ENCODE data around the gene PHACTR3. TPM values are rescaled to one million over a fixed set of nuclear protein-coding genes. Genes with fewer than 3 reads are reported as not detected.

The PHACTR3 gene
- total RNA-seq, 1 experiment from 2014 or later, result 0.06 TPM

DNA sequence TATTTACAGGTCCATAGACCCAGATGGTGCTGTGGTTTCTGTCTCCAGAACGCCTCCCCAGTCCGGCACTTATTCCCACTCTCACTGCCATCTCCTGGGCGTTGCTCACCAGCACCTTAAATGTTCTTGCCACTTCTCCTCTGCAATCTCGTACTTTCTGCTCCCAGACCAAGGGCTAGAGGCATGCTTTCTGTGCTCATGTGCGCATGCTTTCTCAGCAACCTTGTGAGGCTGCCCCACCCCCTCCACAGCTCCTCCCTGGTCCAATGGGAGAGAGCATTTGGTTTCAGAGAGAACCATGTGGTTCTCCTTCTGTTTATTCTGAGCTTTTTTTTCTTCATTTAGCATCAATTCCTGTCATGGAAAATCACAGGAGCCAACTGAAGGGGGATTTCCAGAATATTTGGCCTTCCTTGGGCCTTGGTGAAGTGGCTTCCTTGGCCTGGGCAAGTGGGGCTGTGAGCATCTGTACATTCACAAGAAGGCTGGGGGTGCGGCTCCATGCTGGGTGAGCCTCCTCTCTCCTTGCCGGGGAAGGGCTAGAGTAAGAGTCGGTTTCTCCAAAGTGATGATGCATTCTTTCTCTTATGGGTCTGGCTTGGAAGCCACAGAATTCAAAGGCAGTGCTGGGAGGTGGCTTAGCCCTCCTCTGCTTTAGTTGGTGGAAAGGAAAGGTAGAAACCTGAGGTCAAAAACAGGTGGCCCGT, 66.6 kb downstream of the PHACTR3 start:
- DNase-seq (ENCODE audit: low read depth), result no peak

DNA sequence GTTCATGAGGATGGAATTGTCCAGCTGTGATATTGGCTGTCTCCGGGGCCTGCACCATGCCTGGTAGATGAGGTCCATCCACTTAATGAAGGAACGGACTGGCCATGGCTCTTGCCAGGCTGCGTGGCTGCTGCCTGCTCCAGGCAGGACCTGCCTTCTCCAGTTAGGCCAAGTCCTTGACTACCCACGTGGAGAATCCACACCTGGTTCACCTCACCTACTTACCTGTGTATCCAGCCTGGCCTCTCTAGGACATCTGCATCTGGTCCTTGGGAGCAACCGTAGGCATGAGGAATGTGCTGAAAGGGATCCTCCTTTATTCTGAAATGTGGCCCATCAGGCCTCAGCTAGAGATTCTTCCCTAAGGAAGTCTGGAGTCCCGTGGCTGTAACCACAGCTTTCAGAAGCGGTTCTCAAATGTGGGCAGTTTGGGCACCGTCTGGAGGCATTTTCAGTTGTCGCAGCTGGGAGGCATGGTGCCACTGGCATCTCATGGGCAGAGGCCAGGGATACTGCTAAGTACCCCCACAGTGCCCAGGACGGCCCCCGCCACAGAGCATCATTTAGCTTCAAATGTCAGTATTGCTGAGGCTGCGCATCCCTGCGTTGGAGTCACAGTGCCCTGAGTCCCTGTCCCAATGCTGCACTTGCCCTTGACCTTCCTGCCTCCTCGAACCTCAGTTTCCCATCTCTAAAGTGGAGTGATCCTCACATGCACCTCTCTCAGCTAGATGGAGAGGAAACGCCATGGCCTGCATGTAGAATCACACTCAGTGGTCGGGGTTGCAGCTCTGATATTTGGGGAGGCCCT, 67.5 kb downstream of the PHACTR3 start:
- DNase-seq (ENCODE audit: low read depth), result no peak

DNA sequence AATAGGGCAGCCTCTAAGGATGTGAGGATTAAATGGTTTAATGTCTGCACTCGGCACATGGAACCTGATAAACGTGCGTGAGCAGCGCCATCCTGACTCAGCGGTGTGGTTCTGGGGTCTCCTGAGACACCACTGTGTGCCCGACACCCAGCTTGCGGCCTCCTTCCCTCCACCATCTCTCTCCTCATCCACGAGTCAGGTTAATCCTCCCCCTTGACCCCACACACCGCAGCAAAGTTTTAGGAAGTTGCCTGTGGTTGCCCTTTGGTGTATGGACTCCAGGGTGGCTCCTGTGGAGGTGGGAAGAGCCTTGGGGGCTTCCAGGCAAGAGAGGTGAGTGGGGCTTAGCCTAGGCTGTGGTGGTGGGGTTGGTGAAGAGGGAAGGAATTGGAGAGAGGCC, 68.2 kb downstream of the PHACTR3 start:
- DNase-seq (ENCODE audit: low read depth), result no peak

DNA sequence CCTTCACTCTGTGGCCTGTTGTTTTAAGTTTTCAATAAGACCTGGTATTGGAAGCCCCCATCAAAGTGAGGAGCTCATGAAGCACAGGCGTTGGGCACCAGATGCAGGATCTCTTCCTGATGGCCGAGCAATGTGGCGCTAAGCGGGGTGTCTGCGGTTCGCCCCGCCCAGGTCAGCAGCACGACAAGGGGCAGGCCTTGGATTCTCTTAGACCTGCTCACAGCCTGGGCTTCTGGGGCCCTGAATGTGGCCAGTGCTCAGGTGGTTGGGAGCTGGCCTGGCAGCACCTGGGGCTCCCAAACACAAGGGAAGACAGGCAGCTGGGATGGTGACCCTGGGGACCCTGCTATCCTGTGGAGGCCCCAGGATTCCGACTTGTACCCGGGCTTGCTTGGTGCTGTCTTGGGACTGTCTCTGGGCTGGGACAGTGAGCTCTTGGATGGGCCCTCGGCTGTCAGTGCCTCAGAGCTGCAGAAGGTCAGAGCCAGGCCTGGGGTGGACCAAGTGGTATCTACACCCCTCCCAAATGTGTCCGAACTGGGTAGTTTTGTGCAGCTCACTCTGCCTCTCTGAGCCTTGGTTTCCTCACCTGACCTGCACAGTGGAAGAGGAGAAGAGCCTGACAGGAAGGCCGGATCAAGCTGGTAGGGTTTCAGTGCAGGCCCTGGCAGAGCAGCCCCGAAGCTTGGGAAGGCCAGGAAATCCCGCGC, 69.1 kb downstream of the PHACTR3 start:
- DNase-seq (ENCODE audit: low read depth), result no peak

DNA sequence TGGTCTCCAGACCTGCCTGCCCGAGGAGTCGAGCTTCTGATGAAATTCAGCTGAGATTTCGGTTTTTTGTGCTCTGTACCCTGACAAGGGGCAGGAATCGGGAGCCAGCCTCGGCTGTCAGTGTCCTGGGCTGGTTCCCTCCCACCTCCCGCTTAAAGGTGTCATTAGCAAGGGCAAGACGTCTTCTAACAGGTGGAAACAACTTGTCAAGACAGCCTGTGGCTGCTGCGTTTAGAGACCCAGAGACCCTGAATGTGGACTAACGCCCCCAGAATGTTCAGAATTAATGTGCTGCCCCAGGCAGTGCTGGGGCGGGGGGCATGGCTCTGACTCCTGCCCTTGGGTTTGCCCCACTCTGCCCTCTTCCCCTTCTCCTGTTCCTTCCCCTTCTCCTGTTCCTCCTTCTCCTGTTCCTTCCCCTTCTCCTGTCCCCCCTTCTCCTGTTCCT, 69.7 kb downstream of the PHACTR3 start:
- DNase-seq (ENCODE audit: low read depth), result no peak

DNA sequence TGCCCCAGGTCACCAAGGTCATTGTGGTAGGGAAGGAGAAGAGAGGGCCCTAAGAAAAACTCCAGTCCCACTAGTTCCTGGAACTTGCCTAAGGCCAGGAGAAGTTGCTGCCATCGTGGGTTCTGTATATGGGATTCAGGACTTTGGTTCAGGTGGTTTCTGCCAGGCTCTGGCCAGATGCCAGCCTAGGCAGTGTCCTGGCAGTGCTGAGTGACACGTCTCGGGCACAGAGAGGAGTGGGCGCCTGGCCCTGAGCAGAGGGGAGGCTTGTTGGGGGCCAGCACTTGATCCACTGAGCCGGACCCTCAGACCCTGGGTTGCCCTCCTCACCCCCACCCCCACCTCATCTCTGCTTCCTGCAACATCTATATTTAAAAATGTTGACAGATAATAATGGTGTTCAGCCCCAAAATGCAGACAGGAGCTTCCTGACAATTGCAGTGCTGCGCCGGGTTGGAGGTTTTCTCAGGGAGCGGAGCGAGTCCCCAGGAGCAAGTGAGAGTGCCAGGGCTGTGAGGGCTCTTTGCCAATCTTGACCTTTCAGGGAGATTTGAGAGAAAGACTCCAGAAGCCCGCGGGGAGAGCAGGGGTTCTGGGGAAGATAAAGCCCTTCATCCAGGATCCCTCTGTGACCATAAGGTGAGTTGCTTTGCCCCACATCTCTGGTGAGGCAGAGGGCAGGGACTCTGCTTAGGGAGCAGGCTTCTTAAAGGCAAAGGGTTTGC, 71.9 kb downstream of the PHACTR3 start:
- no peak for DNase-seq (ENCODE audit: low read depth)

DNA sequence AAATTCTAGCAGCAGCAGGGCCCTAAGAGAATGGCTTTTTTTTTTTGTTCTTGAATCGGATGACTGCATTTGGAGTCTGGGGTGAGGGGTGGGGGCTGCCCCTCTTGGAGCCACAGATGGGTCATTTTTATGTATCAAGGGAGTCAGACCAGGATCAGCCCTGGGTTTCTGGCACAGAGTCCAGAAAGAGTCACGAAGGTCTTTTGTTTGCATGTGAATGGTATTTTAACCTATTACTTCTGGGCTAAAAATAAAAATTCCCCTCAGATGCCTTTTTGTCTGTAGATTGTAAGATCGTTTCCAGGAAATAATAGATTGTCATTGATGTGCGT, 72.5 kb downstream of the PHACTR3 start:
- no peak for DNase-seq (ENCODE audit: low read depth)

DNA sequence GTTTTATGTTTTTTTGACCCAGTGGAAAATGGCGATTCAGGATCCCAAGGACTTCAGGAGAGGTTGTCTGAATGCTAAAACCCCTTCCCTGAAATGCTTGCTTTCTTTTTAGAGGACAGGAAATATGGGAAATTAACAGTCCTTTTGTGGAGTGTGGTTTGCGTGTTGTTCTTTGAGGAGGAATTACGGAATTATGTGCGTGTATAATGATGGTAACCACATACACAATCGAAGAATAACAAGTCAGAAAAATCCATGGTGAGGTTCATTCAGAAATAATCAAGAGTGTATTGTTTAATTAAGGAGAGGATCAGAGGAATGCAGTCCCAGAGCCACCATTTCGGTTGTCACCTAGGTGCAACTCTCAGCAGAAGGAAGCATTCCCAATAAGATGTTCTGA, 73.2 kb downstream of the PHACTR3 start:
- DNase-seq (ENCODE audit: low read depth), result no peak

DNA sequence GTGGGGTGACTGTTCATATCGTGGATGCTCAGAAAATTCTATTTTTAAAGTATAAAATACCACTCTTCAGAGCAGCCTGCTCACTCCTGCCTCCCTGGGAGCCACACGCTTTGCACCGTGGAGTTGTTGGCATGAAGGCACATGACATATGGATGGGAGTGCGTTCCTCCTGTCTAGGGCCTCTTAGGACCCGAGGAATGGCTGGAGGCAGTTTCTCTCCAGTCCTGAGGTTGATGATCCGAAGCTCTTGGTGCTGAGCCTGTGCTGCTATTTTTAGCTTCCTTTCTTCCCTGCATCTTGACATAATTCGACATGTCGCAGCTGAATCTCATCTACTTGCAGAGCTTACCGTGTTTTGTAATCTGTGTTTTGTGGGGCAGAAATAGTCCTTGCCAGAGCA, 73.9 kb downstream of the PHACTR3 start:
- DNase-seq (ENCODE audit: low read depth), result no peak

DNA sequence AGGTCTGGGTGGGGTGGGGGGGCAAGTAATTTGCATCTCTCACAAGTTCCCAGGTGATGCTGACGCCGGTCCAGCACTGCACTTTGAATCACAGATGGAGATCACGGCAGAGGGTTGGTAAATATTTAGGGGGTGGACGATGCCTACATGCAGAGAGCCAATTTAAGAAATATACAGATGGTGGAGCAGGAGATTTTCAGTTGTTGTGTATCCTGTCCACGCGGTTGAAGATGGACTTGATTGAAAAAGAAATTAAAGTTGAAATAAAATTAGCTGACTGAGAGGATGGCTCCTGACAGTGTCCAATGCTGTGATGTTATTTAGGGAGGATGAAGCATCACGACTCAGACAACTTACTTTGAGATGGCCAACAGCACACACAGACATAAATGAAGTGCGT, 74.6 kb downstream of the PHACTR3 start:
- DNase-seq (ENCODE audit: low read depth), result no peak

DNA sequence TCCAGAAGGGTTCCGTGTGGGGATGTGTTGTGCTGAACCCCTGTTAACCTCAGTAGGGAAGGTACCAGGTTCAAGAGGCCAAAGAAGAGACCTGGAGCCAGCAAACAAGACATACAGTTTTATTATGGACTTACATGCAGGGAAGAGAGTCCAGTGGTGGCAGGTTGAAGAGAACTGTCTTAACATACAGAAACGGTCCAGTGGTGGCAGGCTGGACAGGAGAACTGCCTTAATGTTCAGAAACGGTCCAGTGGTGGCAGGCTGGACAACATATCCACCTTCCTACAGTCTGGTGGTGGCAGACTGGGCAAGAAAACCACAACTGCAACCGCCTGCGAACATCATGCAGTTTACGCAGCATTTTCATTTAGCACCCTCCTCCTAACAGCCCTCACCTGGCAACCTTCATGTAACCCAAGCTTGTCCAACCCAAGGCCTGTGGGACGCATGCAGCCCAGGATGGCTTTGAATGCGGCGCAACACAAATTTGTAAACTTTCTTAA, 75.9 kb downstream of the PHACTR3 start:
- no peak for DNase-seq (ENCODE audit: low read depth)

DNA sequence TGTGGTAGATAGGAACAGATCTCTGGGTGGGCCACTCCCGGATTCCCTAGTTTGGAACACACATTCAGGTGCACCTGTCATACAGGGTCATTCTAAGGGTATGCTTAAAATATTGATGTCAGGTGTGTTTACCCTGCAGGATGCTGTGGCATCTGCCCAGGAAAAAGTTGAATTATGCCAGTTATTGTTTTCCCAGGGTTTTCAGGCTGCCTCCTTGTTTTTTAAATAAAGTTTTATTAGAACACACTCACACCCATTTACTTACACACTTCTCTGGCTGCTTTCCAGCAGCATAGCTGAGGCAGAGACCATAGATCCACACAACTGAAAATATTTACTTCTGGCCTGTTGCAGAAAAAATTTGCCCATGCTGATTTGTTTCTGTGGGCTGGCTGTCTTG, 76.5 kb downstream of the PHACTR3 start:
- DNase-seq (ENCODE audit: low read depth), result no peak

DNA sequence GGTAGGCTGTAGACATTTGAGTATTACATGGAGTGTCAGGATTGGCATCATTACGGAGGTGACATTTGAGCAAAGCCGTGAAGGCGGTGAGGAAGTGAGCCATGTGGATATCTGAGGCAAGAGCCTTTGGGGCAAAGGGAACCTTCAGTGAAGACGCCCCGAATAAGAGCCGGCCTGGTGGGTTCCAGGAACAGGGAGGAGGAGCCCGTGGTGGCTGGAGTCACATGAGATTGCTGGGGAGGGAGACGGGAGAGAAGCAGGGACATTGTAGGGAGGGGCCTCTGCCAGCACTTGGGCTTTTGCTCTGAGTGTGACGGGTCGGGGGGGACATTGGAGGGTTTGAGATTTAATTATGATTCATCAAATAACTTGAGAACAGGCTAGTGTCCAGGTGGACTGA, 78.3 kb downstream of the PHACTR3 start:
- DNase-seq (ENCODE audit: low read depth), result no peak

DNA sequence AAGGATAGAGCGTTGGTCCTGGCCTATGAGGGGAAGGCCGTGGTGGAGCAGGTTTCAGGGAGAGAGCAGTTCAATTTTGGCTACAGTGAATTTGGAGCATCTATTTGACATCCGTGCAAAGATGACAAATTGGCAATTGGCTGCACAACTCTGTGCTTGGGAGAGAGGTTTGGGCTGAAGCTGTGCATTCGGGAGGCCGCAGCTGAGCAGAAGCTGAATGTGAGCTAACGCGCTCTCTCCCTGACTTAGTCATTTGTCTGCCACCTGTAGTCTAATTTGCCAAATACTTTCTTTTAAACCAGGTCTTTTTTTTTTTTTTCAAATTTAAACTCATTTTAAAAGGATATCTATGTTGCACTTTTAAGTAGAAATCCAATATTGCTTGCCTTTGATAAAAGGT, 78.8 kb downstream of the PHACTR3 start:
- DNase-seq (ENCODE audit: low read depth), result no peak

DNA sequence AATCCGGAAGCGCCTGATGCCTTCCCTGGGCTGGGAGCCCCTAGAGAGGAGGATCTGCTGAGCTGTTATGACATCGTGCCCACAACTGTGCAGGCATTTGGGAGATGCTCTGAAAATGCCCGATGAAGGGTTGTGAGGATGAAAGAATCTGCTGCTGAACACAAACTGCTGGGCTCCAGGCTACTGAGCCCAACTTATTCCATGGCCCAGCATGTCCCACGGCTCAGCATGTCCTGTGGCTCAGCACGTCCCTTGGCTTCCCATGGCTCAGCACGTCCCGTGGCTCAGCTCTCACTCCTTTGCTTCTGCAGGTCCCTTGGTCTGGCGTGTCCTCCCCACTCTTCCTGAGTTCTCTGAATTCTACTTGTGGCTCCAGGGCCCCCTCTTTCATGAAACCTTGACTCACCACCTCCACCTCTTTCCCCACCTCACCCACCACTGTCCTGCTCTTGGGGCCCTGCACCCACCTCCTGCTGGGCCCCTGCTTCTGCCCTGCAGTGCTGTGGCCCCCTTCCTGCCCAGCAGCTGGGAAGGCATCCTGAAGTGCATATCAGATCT, 80.4 kb downstream of the PHACTR3 start:
- no peak for DNase-seq (ENCODE audit: low read depth)

DNA sequence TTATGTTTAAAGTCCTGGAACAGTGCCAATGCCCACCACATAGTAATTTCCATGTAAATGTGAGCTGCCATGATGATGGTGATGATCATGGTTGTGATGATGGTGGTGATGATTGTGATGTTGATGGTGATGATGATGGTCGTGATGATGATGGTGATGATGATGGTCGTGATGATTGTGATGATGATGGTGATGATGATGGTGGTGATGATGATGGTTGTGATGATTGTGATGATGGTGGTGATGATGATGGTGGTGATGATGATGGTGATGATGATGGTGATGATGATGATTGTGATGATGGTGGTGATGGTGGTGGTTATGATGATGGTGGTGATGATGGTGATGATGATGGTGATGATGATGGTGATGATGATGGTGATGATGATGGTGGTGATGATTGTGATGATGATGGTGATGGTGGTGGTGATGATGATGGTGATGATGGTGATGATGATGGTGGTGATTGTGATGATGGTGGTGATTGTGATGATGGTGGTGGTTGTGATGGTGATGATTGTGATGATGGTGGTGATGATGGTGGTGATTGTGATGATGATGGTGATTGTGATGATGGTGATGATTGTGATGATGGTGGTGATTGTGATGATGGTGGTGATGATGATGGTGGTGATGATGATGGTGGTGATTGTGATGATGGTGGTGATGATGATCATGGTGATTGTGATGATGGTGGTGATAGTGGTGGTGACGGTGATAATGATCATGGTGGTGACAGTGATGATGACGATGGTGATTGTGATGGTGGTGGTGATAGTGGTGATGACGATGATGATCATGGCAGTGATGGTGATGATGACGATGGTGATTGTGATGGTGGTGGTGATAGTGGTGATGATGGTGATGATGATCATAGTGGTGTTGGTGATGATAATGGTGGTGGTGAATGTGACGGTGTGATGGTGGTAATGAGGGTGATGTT, 82.3 kb downstream of the PHACTR3 start:
- DNase-seq (ENCODE audit: low read depth), result no peak

DNA sequence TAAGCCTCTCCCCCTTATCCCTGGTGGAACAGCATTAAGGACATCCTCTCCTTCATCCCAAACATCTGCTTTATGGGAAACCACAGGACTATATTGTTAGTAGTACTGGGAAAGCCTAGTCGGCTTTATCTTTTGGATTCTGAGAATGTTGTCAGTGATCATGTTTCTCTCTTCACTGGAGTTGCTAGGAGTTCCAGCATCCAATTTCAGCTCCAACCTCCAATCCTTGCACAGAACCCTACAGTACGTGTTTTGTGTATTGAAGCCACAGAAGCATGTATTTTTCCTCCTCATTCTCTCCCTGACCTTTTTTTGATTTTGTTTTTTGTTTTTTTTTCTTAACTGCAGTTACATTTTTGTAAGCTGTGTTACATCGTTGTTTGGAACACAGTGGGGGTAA, 84.0 kb downstream of the PHACTR3 start:
- DNase-seq (ENCODE audit: low read depth), result no peak

DNA sequence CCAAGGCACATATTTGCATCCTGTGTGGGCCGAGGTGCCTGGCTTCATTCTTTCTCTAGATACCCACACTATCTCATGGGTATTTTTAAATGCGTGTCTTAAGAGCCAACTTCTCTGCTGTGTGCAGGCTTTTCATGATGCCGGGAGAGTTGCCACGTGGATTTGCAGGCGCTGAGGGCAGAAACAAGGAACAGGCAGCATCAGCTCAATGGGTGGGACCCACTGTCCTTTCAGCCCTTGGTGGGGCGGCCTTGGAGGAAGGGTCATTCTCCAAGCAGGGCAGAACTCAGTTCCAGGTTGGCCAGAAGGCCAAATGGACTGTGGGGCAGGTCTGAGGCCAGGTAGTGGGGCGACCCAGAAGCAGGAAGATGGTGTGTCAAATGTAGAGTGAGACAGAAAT, 84.7 kb downstream of the PHACTR3 start:
- no peak for DNase-seq (ENCODE audit: low read depth)

DNA sequence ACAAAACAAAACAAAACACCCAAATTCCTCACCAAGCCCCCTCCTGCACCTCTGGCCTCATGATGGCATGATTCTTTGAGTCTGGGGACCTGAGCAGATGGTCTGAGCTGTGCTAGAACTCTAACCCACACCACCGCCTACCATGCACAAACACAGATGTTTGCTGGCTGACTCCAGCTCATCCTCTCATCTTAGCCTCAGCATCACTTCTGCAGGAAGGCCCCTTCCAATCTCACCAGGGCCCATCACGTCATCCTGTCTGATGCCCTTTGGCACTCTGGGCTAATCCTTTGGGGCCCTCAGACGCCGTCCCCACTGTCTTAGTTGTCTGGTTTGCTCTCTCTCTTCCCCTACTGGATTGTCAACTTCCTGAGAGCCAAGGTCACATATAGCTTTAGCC, 85.8 kb downstream of the PHACTR3 start:
- DNase-seq (ENCODE audit: low read depth), result no peak

DNA sequence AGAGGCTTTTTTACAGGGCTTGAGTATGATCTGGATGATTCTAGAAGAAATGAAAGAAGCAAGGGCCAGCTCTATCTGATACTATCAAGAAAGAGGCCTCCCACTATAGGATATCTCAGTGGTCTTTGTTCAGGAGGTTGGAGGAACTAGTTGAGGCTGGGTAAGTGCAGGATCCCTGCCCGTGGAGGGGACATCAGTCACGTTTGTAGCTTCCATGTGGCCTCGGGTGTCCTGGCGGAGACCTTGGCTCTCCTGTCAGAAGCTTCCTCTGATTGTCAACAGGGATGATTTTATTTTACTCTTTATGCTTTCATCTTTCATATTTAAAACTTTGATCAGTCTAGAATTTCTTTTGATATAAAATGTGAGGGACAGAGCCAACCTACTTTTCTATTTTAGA, 86.6 kb downstream of the PHACTR3 start:
- DNase-seq (ENCODE audit: low read depth), result no peak

DNA sequence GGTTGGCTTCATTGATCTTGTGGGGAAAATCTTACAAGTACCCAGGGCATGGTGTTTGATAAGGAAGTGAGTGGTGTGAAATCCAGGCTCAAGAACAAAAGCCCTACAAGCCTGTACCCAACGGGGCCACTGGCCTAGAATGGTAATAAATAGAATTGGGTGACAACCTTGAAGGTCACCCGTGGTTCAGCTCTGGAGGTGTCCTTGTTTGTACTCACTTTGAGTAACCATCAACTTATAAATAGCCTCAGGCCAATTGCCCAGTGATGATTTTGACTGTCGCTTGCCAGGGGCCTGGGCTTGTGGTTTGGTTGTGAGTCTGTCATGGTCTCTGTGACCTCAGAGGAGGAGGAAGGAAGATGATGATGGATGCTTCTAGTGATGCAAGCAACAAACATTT, 87.8 kb downstream of the PHACTR3 start:
- DNase-seq (ENCODE audit: low read depth), result no peak

Measured in Daoy (cell line).